Endometrial microvascular endothelial cells (primary cell): ENCODE results near the gene SIGLEC11. TPM values are rescaled to one million over a fixed set of nuclear protein-coding genes. Genes with fewer than 3 reads are reported as not detected.
"Not testable (repeated sequence)": the region's sequence is repeated elsewhere in the genome, so short reads cannot be mapped to it uniquely, and the experiment has no call there.

Experiments
- in situ Hi-C: cut with HindIII; loops from 2 replicates; pipeline ENCODE4 v1.10.0; 2017; ENCODE audit warnings: low sequenced_read_pairs, low pct_unique_long_range_greater_than_20kb; ENCODE audit errors: inconsistent ontology term
- total RNA-seq: library from RNA; depleted of rRNA; stranded (reverse); fragments of >200 nt; gene quantifications from one replicate; pipeline ENCODE4 v1.2.3, GENCODE V29; 2015; ENCODE audit errors: inconsistent ontology term

Gene SIGLEC11
- total RNA-seq, 1 donor from 2014 or later: not detected

DNA sequence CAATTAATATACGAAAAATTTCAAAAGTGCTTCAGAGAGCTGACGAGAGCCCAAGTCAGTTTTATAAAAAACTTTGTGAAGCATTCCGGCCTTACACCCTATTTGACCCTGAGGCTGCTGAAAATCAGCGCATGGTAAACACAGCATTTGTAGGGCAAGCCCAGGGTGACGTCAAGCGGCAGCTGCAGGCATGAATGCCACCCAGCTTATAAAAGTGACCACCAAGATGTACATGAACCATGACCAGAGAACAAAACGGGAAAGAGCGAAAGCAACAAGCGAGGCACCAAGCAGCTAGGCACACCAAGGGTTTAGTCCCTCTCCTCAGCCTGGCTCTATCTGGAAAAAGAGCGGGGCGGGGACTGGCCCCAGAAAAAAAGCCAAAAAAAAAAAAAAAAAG is 6.0 kb downstream of the SIGLEC11 start:
- in situ Hi-C loops: no loop called here

DNA sequence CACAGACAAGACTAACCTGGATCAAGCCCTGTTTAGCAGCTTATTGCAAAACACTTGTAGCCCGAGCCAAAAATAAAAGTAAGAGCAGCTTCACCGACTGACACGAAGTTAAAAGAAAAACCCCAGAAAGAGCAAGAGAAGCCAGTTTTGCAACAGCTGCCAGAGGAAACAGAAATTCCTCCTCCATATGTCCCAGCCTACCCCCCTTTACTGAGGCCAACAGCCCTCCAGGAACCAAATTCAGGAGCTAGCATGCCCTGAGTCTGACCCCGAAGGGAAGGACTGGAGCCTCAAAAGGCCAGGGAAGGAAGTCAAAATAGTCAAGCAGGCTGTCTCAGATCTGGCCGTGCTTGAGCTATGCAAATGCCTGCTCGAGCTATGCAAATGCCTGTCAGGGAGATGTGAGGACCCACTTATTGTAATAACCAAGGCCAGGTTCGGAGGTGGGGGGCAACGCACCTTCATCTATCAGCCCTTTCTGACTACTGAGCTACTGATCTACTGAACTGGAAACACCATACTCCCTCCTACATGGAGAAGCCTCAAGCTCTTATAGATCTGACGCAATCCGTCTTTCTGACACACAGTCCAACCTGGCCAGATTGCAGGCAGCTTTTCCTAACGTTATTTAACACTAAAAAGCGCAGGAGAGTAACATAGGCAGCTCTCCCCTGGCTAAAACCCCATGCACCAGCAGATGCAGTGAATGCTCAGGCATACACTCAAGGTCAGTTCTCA is 6.7 kb downstream of the SIGLEC11 start:
- in situ Hi-C loops: no loop called here

- in situ Hi-C loops: no loop called here
These were observed 7.6 kb downstream of the SIGLEC11 start for GRCh38 chr19:49953416-49953815.

DNA sequence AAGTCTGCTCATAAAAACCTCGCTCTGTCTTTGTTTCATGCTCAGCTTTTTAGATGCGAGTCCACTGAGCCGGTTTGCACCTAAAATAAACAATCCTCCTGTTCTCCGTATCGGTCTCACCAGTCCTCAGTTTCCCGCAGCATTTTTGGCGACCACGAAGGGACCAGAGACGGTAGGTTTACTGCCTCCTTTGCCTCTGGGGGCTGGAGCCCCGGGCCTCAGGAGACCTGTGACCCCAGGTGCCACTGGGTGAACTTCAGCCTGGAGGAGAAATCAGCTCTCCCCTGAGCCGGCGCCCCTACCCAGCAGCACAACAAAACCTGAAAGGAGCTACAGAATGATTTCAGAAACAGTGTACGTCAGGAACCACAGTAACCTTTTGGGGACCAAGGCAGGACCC is 8.1 kb downstream of the SIGLEC11 start:
- in situ Hi-C loops: no loop called here

GRCh38 chr19:49952479-49952836 is 8.5 kb downstream of the SIGLEC11 start:
- in situ Hi-C loops: no loop called here

DNA sequence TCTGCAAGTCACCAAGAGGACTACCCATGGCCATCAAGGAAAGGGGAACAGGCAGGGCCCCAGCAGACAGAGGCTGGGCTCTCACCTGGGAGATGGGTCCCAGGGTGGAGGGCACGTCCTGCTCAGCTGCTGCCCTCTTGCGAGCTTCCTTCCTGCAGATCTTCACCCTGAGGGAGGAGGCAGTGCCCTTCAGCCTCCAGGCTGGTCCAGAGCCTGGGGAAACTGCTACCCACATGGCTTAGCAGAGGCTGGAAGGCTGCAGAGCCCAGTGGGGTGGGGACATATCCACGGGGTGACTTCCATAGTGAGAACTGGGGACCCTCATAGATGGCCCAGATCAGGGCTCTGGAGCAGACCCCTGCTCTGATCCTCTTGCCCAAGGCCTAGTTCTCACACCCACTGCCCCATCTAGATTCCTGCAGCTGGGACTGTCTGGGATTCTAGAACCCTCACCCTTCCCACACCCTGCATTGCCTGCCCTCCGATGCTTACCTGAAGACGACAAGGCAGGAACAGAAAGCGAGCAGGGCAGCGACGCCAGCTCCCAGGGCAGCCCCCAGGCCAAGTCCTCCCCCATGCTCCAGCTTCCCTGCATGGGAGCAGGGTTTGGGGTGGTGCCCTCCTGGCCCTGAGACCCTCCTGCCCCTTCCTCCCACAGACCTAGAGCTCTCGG is 9.0 kb downstream of the SIGLEC11 start:
- in situ Hi-C loops: no loop called here

- in situ Hi-C loops: no loop called here
These were observed 9.9 kb downstream of the SIGLEC11 start for GRCh38 chr19:49950956-49951526.

DNA sequence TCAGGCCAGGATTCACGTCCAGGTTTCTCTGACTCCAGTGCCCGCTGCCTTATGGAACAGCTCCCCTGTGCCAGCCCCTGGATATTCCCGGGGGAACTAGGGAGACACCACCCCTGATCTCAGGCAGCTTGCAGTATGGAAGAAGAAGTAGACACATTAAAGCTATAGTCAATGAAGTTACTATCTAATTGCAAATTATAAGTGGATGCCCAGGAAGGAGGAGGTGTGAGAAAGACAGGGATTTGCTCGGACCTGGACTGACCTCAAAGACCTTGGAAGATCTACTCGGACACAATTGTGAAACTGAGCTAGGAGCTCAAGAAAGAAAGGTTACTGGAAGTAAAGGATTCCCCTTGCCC is 10.4 kb downstream of the SIGLEC11 start:
- in situ Hi-C loops: no loop called here

DNA sequence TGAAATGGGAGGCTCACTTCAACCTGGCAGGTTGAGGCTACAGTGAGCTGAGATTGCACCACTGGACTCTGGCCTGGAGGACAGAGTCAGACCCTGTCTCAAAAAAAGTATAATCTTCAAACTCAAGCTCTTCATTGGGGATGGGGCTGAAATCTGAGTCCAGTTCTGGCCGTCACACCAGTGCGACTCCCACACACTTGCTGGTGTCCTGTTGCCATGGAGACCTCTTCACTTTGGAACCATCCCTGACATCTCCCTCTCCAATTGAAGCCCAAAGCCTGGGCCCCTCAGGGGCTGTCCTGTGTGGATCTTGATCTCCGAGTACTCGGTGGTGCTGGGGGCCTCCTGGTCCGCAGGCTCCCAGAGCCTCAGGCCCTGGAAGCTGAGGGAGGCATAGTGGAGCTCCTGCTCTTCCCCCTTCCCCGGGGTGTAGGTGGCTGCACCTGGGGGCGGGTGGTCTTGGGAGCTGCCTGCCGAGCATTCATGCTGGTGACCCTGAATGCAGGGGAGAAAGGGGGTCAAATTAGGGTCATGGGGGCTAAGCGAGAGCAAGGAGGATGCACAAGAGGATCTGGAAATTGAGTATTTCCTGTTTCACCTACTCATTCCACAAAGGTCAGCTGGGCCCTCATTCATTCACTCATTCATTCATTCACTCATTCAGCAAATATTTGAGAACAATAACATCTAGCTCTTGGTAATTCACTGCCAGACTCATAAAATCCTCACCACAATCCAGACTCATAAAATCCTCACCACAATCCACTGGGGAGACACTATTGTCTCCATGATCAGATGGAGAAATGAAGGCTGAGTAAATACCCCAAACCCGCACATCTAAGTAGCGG is 11.0 kb downstream of the SIGLEC11 start:
- in situ Hi-C loops: no loop called here

- in situ Hi-C loops: no loop called here
These were observed 14.6 kb downstream of the SIGLEC11 start for GRCh38 chr19:49946415-49946814.

- in situ Hi-C loops: not testable (repeated sequence)
These were observed 16.4 kb downstream of the SIGLEC11 start for GRCh38 chr19:49944567-49944966.

GRCh38 chr19:49940482-49940791 is 20.5 kb downstream of the SIGLEC11 start:
- in situ Hi-C loops: no loop called here

- in situ Hi-C loops: no loop called here
These were observed 21.1 kb downstream of the SIGLEC11 start for GRCh38 chr19:49939721-49940481.

- in situ Hi-C loops: no loop called here
These were observed 22.3 kb downstream of the SIGLEC11 start for GRCh38 chr19:49938662-49939061.

GRCh38 chr19:49937750-49938381 is 23.1 kb downstream of the SIGLEC11 start:
- in situ Hi-C loops: no loop called here

DNA sequence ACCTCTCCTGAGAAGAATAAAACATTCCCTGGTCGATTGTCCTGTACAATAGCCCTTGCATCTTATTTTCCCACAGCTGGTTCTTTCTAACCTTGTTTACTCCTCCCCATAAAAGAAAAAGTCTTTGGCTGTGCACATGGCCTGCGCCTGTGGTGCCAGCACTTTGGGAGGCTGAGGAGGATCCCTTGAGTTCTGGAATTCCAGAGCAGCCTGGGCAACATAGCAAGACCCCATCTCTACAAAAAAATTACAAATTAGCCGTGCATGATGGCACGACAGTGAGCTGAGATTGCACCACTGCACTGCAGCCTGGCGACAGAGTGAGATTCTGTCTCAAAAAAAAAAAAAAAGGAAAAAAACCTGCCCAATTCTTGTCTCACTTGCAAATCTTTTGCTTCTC is 24.4 kb downstream of the SIGLEC11 start:
- in situ Hi-C loops: no loop called here

DNA sequence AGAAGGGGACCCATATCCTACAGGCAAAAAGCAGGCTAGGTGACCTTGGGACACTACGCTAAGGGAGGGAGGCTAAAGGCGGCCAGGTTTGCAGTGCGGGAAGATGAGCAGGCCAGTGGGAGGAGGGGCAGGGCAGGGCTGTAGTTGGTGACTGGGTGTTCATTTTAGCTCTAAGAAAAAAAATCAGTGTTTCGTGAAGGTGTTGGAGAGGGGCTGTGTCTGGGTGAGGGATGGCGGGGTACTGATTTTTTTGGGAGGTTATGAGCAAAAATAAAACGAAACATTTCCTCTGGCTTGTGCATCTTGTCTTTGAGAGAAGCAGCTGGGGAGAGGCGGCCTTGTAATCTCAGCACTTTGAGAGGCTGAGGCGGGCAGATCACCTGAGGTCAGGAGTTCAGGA is 27.3 kb downstream of the SIGLEC11 start:
- in situ Hi-C loops: no loop called here

DNA sequence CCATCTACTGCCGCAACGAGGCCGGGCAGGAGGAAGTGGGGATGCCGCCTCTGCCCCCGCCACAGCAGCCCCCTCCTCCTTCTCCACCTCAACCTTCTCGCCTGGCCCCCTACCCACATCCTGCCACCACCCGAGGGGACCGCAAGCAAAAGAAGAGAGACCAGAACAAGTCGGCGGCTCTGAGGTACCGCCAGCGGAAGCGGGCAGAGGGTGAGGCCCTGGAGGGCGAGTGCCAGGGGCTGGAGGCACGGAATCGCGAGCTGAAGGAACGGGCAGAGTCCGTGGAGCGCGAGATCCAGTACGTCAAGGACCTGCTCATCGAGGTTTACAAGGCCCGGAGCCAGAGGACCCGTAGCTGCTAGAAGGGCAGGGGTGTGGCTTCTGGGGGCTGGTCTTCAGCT is 28.2 kb downstream of the SIGLEC11 start:
- in situ Hi-C loops: no loop called here

DNA sequence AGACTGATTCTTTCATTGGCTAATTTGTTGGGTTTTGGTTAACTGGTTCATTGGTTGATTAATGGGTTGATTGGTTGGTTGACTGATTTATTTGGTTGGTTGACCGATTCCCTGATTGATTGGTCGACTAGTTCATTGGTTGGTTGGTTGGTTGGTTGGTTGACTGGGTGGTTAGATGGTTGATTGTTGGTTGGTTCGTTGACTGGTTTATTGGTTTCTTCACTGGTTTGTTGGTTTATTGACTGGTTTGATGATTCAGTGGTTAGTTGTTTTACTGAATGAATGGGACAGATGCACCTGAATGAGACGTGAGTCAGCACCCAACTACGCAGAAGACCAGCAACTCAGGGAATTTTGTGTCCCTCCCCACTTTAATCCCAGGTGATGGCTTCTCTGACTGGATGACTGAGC is 28.9 kb downstream of the SIGLEC11 start:
- in situ Hi-C loops: no loop called here
